HG03469 (cell line): Measurements from ENCODE around the gene NAGLU.
"Not testable (repeated sequence)": the region's sequence is repeated elsewhere in the genome, so short reads cannot be mapped to it uniquely, and the experiment has no call there.

ENCODE experiments used
- ATAC-seq: cut with Tn5 transposase; IDR thresholded peaks from one replicate; pipeline ENCODE4 v1.9.1; 2021; ENCODE audit warnings: mild to moderate bottlenecking, moderate library complexity, moderate number of reproducible peaks; ENCODE audit not compliant: unreplicated experiment

The NAGLU gene

GRCh38 chr17:42543190-42544079 lies 7.4 kb downstream of the NAGLU start:
- no peak for ATAC-seq

GRCh38 chr17:42544874-42545283 lies 8.8 kb downstream of the NAGLU start:
- ATAC-seq = no peak

- ATAC-seq = not testable (repeated sequence)
Observed at GRCh38 chr17:42545755-42546505, 9.9 kb downstream of the NAGLU start.

GRCh38 chr17:42547001-42547461 lies 11.0 kb downstream of the NAGLU start:
- ATAC-seq = no peak

GRCh38 chr17:42547698-42548069 lies 11.6 kb downstream of the NAGLU start:
- no peak for ATAC-seq

GRCh38 chr17:42548070-42548837 lies 12.2 kb downstream of the NAGLU start:
- no peak for ATAC-seq

- ATAC-seq = no peak
Observed at GRCh38 chr17:42548993-42549755, 13.1 kb downstream of the NAGLU start.

- not testable (repeated sequence) for ATAC-seq
Observed at GRCh38 chr17:42552736-42553135, 16.7 kb downstream of the NAGLU start, which contains the start of gene HSD17B1. Gene HSD17B1 (plus strand): TSS chr17:42552923. CDS start chr17:42552934, 11 bp downstream.

GRCh38 chr17:42553161-42553818 lies 17.2 kb downstream of the NAGLU start:
- ATAC-seq = no peak

- no peak for ATAC-seq
Observed at GRCh38 chr17:42553866-42554249, 17.8 kb downstream of the NAGLU start.

GRCh38 chr17:42554250-42555121 lies 18.4 kb downstream of the NAGLU start:
- no peak for ATAC-seq

- no peak for ATAC-seq
Observed at GRCh38 chr17:42555122-42555622, 19.1 kb downstream of the NAGLU start.

GRCh38 chr17:42555961-42556617 lies 20.0 kb downstream of the NAGLU start:
- ATAC-seq = not testable (repeated sequence)

GRCh38 chr17:42559075-42559474 lies 23.0 kb downstream of the NAGLU start:
- no peak for ATAC-seq

- no peak for ATAC-seq
Observed at GRCh38 chr17:42560246-42560645, 24.2 kb downstream of the NAGLU start.

GRCh38 chr17:42561897-42562387 lies 25.9 kb downstream of the NAGLU start, which contains the start of gene COASY:
Gene COASY (plus strand): TSS chr17:42562148. CDS start chr17:42562623, 475 bp downstream.
- no peak for ATAC-seq

- ATAC-seq = no peak
Observed at GRCh38 chr17:42562388-42563142, 26.5 kb downstream of the NAGLU start.
